ENCODE measurements around the gene HORMAD2.

- TF ChIP-seq CTCF (IDR thresholded peaks at IDR 0.05) (no peak), NFYB (CRISPR knock-in tag; conservative IDR thresholded peaks at IDR 0.05; ENCODE audit: low read depth) (no peak), ZNF263 (CRISPR knock-in tag; IDR thresholded peaks at IDR 0.05; ENCODE audit: low read depth) (no peak), USF2 (CRISPR knock-in tag; IDR thresholded peaks at IDR 0.05) (no peak), NFE2L1 (CRISPR knock-in tag; IDR thresholded peaks at IDR 0.05) (no peak), TEAD4 (CRISPR knock-in tag; IDR thresholded peaks at IDR 0.05) (no peak)
Measured at GRCh38 chr22:30054067-30054763, 26.0 kb upstream of the HORMAD2 start.
